Panc1 (cell line): ENCODE results near the gene ETV7. TPM values are rescaled to one million over a fixed set of nuclear protein-coding genes. Genes with fewer than 3 reads are reported as not detected.

Experiments
- ATAC-seq: fragments of 200-7000 bp; cut with Tn5 transposase; 2 replicates; pipeline ENCODE4 v1.9.1; 2020; ENCODE audit warnings: mild to moderate bottlenecking, moderate library complexity
- BruUV-seq: library from RNA; stranded (reverse); fragments of 400-500 nt; replicated peaks from 2 replicates; lab custom pipeline; 2021; lab: Mats Ljungman, UMichigan
- CTCF ChIA-PET: fragments of 300-600 bp; sonication (Branson Sonifier 250); formaldehyde crosslinking; loops from one replicate; lab custom pipeline; 2022; ENCODE audit warnings: antibody characterized with exemption; lab: Charles Lee
- POLR2A ChIA-PET: fragments of 300-600 bp; sonication (Branson Sonifier 250); formaldehyde crosslinking; loops from one replicate; lab custom pipeline; 2022; ENCODE audit warnings: antibody characterized with exemption; lab: Charles Lee
- DNase-seq: peaks from one replicate; pipeline ENCODE4 v3.0.0-alpha.2; 2010; ENCODE audit warnings: low read depth, low spot score
- H3K27ac ChIP-seq: 2 replicates; pipeline ENCODE4 v1.5.1; 2011; ENCODE audit warnings: mild to moderate bottlenecking, low read length, inconsistent platforms
- H3K27me3 ChIP-seq: fragments of 200-500 bp; sonication (Bioruptor generic); 2 replicates; pipeline ENCODE4 v1.6.0; 2014; ENCODE audit warnings: low read length, inconsistent platforms; ENCODE audit not compliant: control insufficient read depth, insufficient read depth
- H3K36me3 ChIP-seq: fragments of 200-500 bp; sonication (Bioruptor generic); 2 replicates; pipeline ENCODE4 v1.5.1; 2014; ENCODE audit warnings: inconsistent platforms, mild to moderate bottlenecking, low read length, moderate library complexity; ENCODE audit not compliant: control insufficient read depth, insufficient read depth
- H3K4me1 ChIP-seq: 2 replicates; pipeline ENCODE4 v1.5.1; 2011; ENCODE audit warnings: inconsistent platforms, mild to moderate bottlenecking, low read length, moderate library complexity; ENCODE audit not compliant: control insufficient read depth, insufficient read depth
- H3K4me3 ChIP-seq, 2 experiments: 2 replicates each; pipeline ENCODE4 v1.5.1; 2011 to 2012; ENCODE audit warnings: low read depth in 2 of 2, low read length in 2 of 2, mild to moderate bottlenecking in 2 of 2, inconsistent platforms in 1 of 2, moderate library complexity in 1 of 2
- H3K9me3 ChIP-seq: fragments of 200-500 bp; sonication (Bioruptor generic); 2 replicates; pipeline ENCODE4 v1.5.1; 2014; ENCODE audit warnings: low read depth, mild to moderate bottlenecking, inconsistent platforms, low read length, moderate library complexity; ENCODE audit not compliant: control insufficient read depth, insufficient read depth
- CTCF ChIP-seq: fragments of 450-650 bp; IDR thresholded peaks from 2 replicates; pipeline ENCODE4 v1.5.1; 2017; ENCODE audit warnings: mild to moderate bottlenecking
- POLR2AphosphoS5 ChIP-seq: IDR thresholded peaks from 2 replicates; pipeline ENCODE4 v1.6.1; 2012; ENCODE audit warnings: mild to moderate bottlenecking, low read depth, low read length, moderate library complexity
- REST ChIP-seq, 2 experiments: IDR thresholded peaks; 2 replicates each; pipeline ENCODE4 v1.6.1; 2011 to 2012; ENCODE audit warnings: low read depth in 2 of 2, control low read depth in 1 of 2, low read length in 1 of 2, mild to moderate bottlenecking in 1 of 2, moderate library complexity in 1 of 2; ENCODE audit not compliant: insufficient read depth in 1 of 2
- SIN3A ChIP-seq: IDR thresholded peaks from 2 replicates; pipeline ENCODE4 v1.6.1; 2012; ENCODE audit warnings: low read depth, mild to moderate bottlenecking, low read length, moderate library complexity, borderline replicate concordance; ENCODE audit not compliant: insufficient read depth
- TCF7L2 ChIP-seq: IDR thresholded peaks from 2 replicates; pipeline ENCODE4 v1.6.1; 2011; ENCODE audit warnings: mild to moderate bottlenecking, low read depth, low read length, inconsistent platforms
- in situ Hi-C: cut with HindIII; loops from 2 replicates; pipeline ENCODE4 v1.10.0; 2016; ENCODE audit warnings: low sequenced_read_pairs, low pct_unique_long_range_greater_than_20kb
- intact Hi-C: fragments of 100-400 bp; cut with micrococcal nuclease; formaldehyde crosslinking; loops from one replicate; pipeline ENCODE4 v1.10.0; 2022; ENCODE audit not compliant: unreplicated experiment
- total RNA-seq: library from RNA; stranded (reverse); gene quantifications from one replicate; pipeline ENCODE4 v1.2.1, GENCODE V29; 2021; ENCODE audit not compliant: unreplicated experiment

The ETV7 gene
- total RNA-seq, 1 experiment from 2014 or later = 2.0 TPM

- Histone ChIP-seq H3K27ac (no peak overlapping the region), H3K4me3 (no peak overlapping the region), H3K36me3 (no peaks in the 10 kb centered on the region), H3K4me1 (no peaks in the 10 kb centered on the region; the same call in 1 of the 2 replicates), H3K9me3 (no peaks in the 10 kb centered on the region), H3K27me3 (no peaks in the 10 kb centered on the region)
- BruUV-seq = no TSS peak
- TF ChIP-seq CTCF = no peak
- DNase-seq = no peak
- ChIA-PET POLR2A (interaction anchor here (0.6 kb wide), 1 partner anchor 649 kb away, joined by 4 read pairs; no protein-coding TSS in a partner anchor), CTCF (no interaction called here)
- ATAC-seq = no peak
- in situ Hi-C loops (no loop called here), intact Hi-C loops (no loop called here)
Measured at GRCh38 chr6:36392621-36393020, 5.2 kb upstream of the ETV7 start.

- TF ChIP-seq SIN3A (no peak), CTCF (no peak), REST (IDR thresholded peaks at IDR 0.05; ENCODE audit: insufficient read depth in 1 of 2, low read depth in 2 of 2, low read length in 1 of 2) (no peak), POLR2AphosphoS5 (no peak), TCF7L2 (no peak)
- H3K36me3 ChIP-seq = no peaks in the 10 kb centered on the region
- no peaks in the 10 kb centered on the region for H3K9me3 ChIP-seq
- ATAC-seq = no peak
- intact Hi-C loops (no loop called here), in situ Hi-C loops (no loop called here)
- no peak overlapping the region for H3K27ac ChIP-seq
- no peaks in the 10 kb centered on the region for H3K27me3 ChIP-seq
- no peaks in the 10 kb centered on the region; the same call in 1 of the 2 replicates for H3K4me1 ChIP-seq
- BruUV-seq = no TSS peak
- ChIA-PET POLR2A (no interaction called here), CTCF (no interaction called here)
- no peak overlapping the region for H3K4me3 ChIP-seq
- no peak for DNase-seq
Measured at GRCh38 chr6:36389353-36389752, 1.9 kb upstream of the ETV7 start.
